Smooth muscle cell (in vitro differentiated cells): ENCODE measurements around the gene PIEZO1. TPM values are rescaled to one million over a fixed set of nuclear protein-coding genes. Genes with fewer than 3 reads are reported as not detected.

Source experiments
- DNase-seq: peaks from one replicate; lab custom pipeline; 2025; ENCODE audit not compliant: unreplicated experiment; lab: John Stamatoyannopoulos, UW
- H2AFZ ChIP-seq: fragments of 200-600 bp; sonication (generic); 2 replicates; pipeline ENCODE4 v1.6.0; 2016; ENCODE audit warnings: antibody characterized with exemption, low read depth, mild to moderate bottlenecking
- H3F3A ChIP-seq: fragments of 200-600 bp; sonication (generic); 2 replicates; pipeline ENCODE4 v1.6.0; 2017; ENCODE audit warnings: antibody characterized with exemption, low read depth
- H3K27ac ChIP-seq: fragments of 200-600 bp; sonication (generic); 2 replicates; pipeline ENCODE4 v1.5.1; 2016; ENCODE audit warnings: low read depth, mild to moderate bottlenecking
- H3K27me3 ChIP-seq: fragments of 200-600 bp; sonication (generic); 2 replicates; pipeline ENCODE4 v1.6.1; 2016; ENCODE audit warnings: low read depth, mild to moderate bottlenecking
- H3K36me3 ChIP-seq: fragments of 200-600 bp; sonication (generic); 2 replicates; pipeline ENCODE4 v1.5.1; 2016; ENCODE audit warnings: low read depth
- H3K4me1 ChIP-seq: fragments of 200-600 bp; sonication (generic); 2 replicates; pipeline ENCODE4 v1.5.1; 2016; ENCODE audit warnings: low read depth
- H3K4me2 ChIP-seq: fragments of 200-600 bp; sonication (generic); 2 replicates; pipeline ENCODE4 v1.6.0; 2016; ENCODE audit warnings: mild to moderate bottlenecking
- H3K4me3 ChIP-seq: fragments of 200-600 bp; sonication (generic); 2 replicates; pipeline ENCODE4 v1.5.1; 2016; ENCODE audit warnings: mild to moderate bottlenecking
- H3K79me2 ChIP-seq: fragments of 200-600 bp; sonication (generic); 2 replicates; pipeline ENCODE4 v1.6.0; 2016; ENCODE audit warnings: low read depth, mild to moderate bottlenecking
- H3K9ac ChIP-seq: fragments of 200-600 bp; sonication (generic); 2 replicates; pipeline ENCODE4 v1.6.0; 2016; ENCODE audit warnings: low read depth
- H3K9me3 ChIP-seq: fragments of 200-600 bp; sonication (generic); replicated peaks from 2 replicates; pipeline ENCODE4 v1.5.1; 2016; ENCODE audit warnings: low read depth
- H4K20me1 ChIP-seq: fragments of 200-600 bp; sonication (generic); 2 replicates; pipeline ENCODE4 v1.6.0; 2016; ENCODE audit warnings: low read depth
- CTCF ChIP-seq: fragments of 200-600 bp; sonication (generic); IDR thresholded peaks from 2 replicates; pipeline ENCODE4 v1.5.1; 2017; ENCODE audit warnings: borderline replicate concordance, mild to moderate bottlenecking, antibody characterized with exemption; ENCODE audit not compliant: insufficient read depth, poor library complexity, severe bottlenecking
- WGBS: methylation state at CpG from one replicate; pipeline ENCODE4 v1.1.7; 2016; ENCODE audit warnings: low lambda C conversion rate; 5-methylcytosine and 5-hydroxymethylcytosine counted together
- polyA plus RNA-seq: library from polyadenylated mRNA; unstranded; fragments of >200 nt; fragmentation: Nextera tagmentation; extraction: Ambion mirVana; gene quantifications from 2 replicates; pipeline ENCODE4 v1.2.1, GENCODE V29; 2016
- total RNA-seq: library from RNA; depleted of rRNA; stranded (reverse); fragments of >200 nt; gene quantifications from 2 replicates; pipeline ENCODE4 v1.2.3, GENCODE V29; 2014

Gene PIEZO1
- total and polyA plus RNA-seq, 2 experiments from 2014 or later, result 62.1 to 70.9 TPM

- no peaks in the 10 kb centered on the region for H3K9me3 ChIP-seq
- H2AFZ ChIP-seq, result no peak overlapping the region
- H3F3A ChIP-seq, result no peaks in the 10 kb centered on the region
- H3K27me3 ChIP-seq, result no peaks in the 10 kb centered on the region
- H4K20me1 ChIP-seq, result peaks cover 2% of the 10 kb centered on the region
- peak overlapping the region; percentile 100 for H3K4me3 ChIP-seq
- H3K4me2 ChIP-seq, result peak overlapping the region; percentile 100
- peaks cover 30% of the 10 kb centered on the region for H3K79me2 ChIP-seq
- peaks cover 7% of the 10 kb centered on the region for H3K4me1 ChIP-seq
- TF ChIP-seq CTCF, result no peak
- H3K36me3 ChIP-seq, result no peaks in the 10 kb centered on the region
- peak overlapping the region; percentile 68 for H3K27ac ChIP-seq
- H3K9ac ChIP-seq, result peak overlapping the region; percentile 96
- DNase-seq, result no peak
- WGBS, result 62% methylated on average over 17 of the region's 17 CpGs
Measured at GRCh38 chr16:88706965-88707826, 77.8 kb downstream of the PIEZO1 start.

GRCh38 chr16:88706229-88706964, 78.6 kb downstream of the PIEZO1 start, which contains the start of the genes CTU2 and RNF166:
TSS of gene CTU2 (plus strand) at chr16:88706503. CDS start at chr16:88706531, 28 bp downstream.
TSS of gene RNF166 (minus strand) at chr16:88706408. CDS start at chr16:88706325, 83 bp downstream.
- H3K27ac ChIP-seq, result peak within 1 kb of the TSS; percentile 68
- H4K20me1 ChIP-seq, result no peaks in the 10 kb centered on the region
- H3K36me3 ChIP-seq, result no peaks in the 10 kb centered on the region
- H3K79me2 ChIP-seq, result peaks cover 30% of the 10 kb centered on the region
- peaks cover 7% of the 10 kb centered on the region for H3K4me1 ChIP-seq
- no peaks in the 10 kb centered on the region for H3F3A ChIP-seq
- no peak for TF ChIP-seq CTCF
- peak within 1 kb of the TSS; percentile 100 for H3K4me3 ChIP-seq
- peak within 1 kb of the TSS; percentile 100 for H3K4me2 ChIP-seq
- peak within 1 kb of the TSS; percentile 92 for H2AFZ ChIP-seq
- H3K9ac ChIP-seq, result peak within 1 kb of the TSS; percentile 96
- 1% methylated on average over 67 of the region's 86 CpGs for WGBS
- DNase-seq, result peak; percentile 74
- no peaks in the 10 kb centered on the region for H3K9me3 ChIP-seq
- no peaks in the 10 kb centered on the region for H3K27me3 ChIP-seq

GRCh38 chr16:88705801-88706228, 79.2 kb downstream of the PIEZO1 start:
- no peaks in the 10 kb centered on the region for H3K36me3 ChIP-seq
- H3K79me2 ChIP-seq, result peaks cover 30% of the 10 kb centered on the region
- no peak for TF ChIP-seq CTCF
- H3K4me3 ChIP-seq, result peak overlapping the region; percentile 100
- H3K4me2 ChIP-seq, result peak overlapping the region; percentile 100
- peaks cover 7% of the 10 kb centered on the region for H3K4me1 ChIP-seq
- DNase-seq, result no peak
- no peak overlapping the region for H3K27ac ChIP-seq
- H3K9me3 ChIP-seq, result no peaks in the 10 kb centered on the region
- peak overlapping the region; percentile 51 for H3K9ac ChIP-seq
- H3F3A ChIP-seq, result no peaks in the 10 kb centered on the region
- H4K20me1 ChIP-seq, result no peaks in the 10 kb centered on the region
- H2AFZ ChIP-seq, result peak overlapping the region; percentile 58
- H3K27me3 ChIP-seq, result no peaks in the 10 kb centered on the region
- WGBS, result 4% methylated on average over 28 of the region's 57 CpGs
